NCI-H774 (cell line): ENCODE results near the gene CCDC171.

Experiments used
- DNase-seq: peaks from one replicate; lab custom pipeline; 2025; lab: John Stamatoyannopoulos, UW

CCDC171 gene

DNA sequence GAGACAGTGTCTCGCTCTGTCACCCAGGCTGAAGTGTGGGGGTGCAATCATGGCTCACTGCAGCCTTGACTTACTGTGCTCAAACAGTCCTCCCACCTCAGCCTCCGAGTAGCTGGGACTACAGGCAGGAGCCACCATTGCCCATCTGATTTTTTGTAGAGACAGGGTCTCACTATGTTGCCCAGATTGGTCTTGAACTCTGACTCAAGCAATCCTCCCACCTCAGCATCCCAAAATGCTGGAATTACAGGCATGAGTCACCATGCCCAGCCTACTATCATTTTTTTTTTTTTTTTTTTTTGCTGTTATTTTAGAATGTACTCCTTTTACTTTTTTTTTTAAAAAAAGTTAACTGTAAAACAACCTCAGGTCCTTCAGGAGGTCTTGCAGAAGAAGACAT lies 449.0 kb downstream of the CCDC171 start:
- DNase-seq = no peak

DNA sequence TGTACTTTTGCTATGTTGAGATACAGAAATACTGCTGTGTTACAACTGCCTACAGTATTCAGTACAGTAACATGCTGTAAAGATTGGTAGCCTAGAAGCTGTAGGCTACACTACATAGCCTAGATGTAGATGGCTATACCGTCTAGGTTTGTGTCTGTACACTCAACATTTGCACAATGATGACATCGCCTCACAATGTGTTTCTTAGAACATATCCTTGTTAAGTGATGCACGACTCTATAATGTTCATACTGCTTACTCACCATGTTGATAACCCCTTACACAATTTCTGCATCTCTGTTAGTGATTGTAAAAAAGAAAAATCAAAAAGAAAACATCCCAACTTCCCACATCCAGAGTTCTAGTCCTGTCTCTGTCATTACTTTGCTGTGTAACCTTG lies 450.0 kb downstream of the CCDC171 start:
- DNase-seq = no peak

DNA sequence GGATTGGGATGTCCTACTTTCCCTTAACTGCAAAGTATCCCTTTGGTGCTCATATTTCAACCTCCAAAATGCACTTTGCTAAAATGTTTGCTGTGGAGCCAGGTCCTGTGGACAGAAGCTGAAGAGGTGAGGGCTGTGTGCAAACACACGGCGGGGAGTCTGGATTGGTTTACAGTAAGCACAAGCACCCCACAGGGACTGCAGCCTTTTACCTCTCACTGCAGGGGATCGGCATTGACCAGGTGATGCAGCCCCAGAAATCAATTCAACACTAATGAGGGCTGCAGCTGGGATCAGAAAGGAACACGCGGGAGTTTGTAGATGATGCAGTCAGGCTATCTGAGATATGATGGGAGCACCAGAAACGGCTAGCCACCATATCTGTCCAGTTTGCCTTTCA lies 450.9 kb downstream of the CCDC171 start:
- DNase-seq = peak; percentile 86

DNA sequence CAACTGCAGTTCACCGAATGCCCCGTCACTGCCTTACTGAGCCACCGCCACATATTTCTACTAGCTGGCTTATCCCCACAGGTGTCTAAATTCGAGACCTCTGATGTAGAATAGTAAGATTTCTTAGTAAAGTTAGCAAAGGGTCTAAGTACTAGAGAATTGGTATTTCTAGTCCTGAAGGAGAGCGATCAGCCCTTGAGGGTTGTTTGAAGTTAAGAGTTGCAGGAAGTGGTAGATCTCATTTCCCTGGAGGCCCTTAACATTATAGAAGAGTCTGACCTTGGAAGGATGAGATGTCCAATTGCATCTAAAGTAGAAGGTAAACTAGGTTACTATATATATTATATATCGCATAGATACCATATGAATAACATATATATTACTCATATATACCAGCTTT lies 451.8 kb downstream of the CCDC171 start:
- no peak for DNase-seq

DNA sequence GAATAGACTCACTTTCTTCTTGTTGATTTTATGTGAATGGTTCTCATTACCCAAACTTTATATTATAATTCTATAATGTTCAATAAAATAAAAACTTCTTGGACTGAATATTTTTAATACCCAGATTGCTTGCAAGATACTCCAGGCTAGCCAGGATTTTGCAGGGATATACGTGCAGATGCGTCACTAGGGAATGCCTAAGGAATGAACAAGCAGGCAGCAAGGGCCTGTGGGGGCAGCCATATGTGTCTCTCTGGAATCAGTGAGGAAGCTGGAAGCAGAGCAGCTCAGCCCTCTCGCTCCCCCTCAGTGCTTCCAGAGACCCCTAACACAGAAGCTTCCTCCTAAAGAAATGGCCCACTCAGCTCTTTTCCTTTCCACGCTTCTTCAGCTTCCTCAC lies 457.4 kb downstream of the CCDC171 start:
- no peak for DNase-seq

DNA sequence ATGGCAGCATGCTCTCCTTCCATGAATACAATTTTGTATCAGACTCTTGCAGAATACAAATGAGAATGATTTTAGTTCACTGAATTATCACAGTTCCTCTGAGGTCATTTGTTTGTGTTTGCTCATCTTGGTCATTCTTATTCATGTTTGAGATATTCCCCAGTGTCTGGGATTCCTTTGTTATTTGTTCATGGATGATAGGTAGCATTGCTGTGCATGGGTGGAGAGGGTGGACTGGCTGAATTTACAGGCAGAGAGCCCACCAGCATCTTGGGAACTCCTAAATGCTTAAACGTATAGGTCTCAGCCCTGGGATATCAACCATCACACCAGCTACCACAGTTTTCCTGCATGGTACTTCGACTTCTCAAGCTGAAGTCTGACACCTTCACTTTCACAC lies 459.8 kb downstream of the CCDC171 start:
- no peak for DNase-seq

DNA sequence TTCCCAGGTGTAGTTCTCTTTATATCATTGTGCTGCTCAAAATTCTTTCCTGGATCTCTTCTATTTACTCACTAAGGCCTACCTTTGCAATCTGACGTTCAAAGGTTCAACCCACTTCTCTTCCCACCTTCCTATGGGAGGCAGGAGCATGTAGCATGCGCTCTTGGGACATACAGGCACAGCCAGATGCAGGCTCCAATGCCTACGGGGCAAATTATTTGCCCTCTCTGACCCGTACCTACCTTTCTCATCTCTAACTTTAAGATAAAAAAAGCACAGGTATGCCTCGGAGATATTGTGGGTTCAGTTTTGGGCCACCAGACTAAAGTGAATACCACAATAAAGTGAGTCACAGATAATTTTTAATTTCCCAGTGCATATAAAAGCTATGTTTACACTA lies 460.5 kb downstream of the CCDC171 start:
- DNase-seq = no peak

DNA sequence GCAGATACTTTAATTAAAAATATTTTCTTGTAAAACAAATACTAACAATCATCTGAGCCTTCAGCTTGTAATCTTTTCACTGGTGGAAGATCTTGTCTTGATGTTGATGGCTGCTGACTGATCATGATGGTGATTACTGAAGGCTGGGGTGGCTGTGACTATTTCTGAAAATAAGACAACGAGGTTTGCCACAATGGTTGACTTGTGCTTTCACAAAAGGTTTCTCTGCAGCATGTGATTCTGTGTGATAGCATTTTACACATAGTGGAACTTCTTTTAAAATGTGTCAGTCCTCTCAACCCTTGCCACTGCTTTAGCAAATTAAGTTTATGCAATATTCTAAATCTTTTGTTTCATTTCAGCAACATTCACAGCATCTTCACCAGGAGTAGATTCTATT lies 461.0 kb downstream of the CCDC171 start:
- DNase-seq = no peak

DNA sequence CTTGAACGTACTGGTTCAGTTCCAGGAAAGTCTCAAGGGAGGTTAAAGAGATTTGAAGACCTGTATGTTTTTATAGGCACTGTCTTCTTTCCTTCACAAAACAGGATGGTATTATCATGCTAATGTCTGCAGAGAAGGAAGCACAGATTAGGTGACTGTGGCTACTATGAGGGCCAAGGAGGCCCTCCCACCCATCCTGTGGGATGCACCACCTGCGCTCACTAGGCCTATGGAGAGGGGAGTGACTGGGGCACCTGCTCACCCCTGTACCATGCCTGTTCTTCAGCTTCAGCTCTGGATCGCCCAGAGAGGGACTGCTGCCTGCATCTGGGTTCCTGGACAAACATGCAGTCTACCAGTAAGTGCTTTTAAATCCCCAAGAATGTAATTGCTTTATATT lies 469.4 kb downstream of the CCDC171 start:
- DNase-seq = no peak

DNA sequence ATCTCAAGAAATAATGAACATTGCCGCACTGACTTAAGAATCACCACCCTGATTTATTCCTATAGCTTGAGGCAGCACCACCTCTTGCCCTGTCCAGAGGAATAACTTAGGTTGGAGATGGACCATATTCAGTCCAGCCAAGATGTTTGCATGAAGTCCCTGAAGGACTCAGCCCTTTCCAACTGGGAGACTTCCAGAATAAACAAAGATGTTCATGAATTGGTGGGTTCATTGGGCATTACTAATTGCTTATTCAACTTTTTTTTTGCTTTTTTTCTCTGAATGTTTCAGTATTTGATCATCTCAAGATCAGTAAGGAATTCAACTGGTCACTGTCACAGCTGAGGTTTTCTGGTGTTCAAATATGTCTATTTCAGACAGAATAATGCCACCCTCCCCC lies 470.6 kb downstream of the CCDC171 start:
- no peak for DNase-seq
